ENCODE results near the gene PAQR5. TPM values are rescaled to one million over a fixed set of nuclear protein-coding genes. Genes with fewer than 3 reads are reported as not detected.
"Not testable (repeated sequence)": the region's sequence is repeated elsewhere in the genome, so short reads cannot be mapped to it uniquely, and the experiment has no call there.

Gene PAQR5
- total RNA-seq, 1 donor from 2014 or later: not detected

GRCh38 chr15:69292826-69293420 is 5.8 kb upstream of the PAQR5 start:
- no peak for DNase-seq (ENCODE audit: extremely low read depth, low read depth, low spot score)

DNA sequence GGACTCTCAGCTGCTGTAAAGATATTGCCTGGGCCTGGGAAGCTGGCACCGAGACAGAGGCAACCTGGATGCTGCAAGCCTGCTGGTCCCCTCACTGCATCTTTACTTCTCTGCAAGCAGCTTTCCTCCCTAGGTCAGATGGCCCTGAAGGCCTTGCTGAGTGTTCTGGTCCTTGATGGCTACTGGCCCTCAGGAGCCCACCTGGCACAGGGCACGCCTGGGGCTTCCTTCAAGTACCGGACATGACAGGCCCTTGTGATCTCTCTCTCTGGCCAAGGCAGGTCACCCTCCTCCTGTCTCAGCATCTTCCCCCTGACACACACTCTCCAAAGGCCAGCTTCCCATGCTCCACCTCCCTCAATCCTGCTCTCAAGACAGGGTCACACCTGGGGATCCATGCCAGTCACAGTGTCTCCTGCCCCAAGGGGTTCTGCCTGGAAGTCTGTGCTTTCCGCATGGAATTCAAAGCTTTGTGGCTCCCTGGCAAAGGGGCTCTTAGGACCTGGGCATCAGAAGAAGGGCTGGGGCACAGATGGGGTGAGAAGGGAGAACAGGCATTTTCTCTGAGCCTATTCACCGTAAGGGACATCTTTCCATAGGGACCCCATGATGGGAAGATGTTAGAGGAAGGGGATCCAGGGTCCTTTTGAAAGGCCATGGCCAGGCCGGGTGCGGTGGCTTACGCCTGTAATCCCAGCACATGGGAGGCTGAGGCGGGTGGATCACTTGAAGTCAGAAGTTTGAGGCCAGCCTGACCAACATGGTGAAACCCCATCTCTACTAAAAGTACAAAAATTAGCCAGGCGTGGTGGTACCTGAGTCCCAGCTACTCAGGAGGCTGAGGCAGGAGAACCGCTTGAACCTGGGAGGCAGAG is 4.7 kb upstream of the PAQR5 start:
- DNase-seq (ENCODE audit: extremely low read depth, low read depth, low spot score): no peak

- no peak for DNase-seq (ENCODE audit: extremely low read depth, low read depth, low spot score)
These were observed 2.1 kb upstream of the PAQR5 start for GRCh38 chr15:69296606-69297005.

GRCh38 chr15:69297642-69298353 is 914 bp upstream of the PAQR5 start:
- DNase-seq (ENCODE audit: extremely low read depth, low read depth, low spot score): no peak

DNA sequence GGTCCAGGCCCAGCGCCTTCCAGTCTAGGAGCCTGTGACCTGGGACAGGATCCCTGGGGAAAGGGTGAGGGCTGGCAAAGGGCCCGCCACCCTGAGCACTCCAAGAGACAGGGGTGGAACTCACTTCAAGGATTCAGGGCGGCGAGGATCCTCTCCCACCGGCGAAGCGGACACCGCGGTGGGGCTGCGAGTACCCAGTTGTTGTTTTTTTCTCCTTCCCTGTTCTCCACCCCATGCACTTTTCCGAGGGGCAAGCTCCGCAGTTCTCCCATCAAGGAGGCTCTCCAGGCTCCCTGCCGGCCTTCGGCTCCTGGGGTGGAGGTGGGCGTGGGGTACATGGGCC is 387 bp upstream of the PAQR5 start:
- DNase-seq (ENCODE audit: extremely low read depth, low read depth, low spot score): no peak

DNA sequence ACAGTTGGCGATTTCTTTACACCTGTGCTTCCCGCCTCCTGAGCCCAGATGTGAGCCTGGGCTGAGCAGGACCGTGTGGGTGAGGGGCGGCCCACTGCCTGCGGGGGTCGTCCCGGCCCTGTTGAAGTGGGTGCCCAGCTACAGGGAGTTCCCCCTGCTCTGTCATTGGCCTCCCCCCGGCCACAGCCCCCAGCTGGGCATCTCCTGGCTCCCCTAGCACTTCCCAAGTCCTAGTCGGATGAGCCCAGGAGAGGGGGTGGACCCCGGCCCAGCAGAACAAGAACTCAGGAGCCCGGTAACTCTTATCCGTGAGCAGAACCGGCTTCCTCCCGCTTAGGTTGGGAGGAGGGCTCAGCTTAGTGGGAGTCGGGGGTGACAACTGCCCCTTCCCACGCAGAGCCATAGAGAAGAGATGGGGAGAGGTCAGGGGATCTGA is 757 bp downstream of the PAQR5 start:
- no peak for DNase-seq (ENCODE audit: extremely low read depth, low read depth, low spot score)

- DNase-seq (ENCODE audit: extremely low read depth, low read depth, low spot score): no peak
These were observed 1.4 kb downstream of the PAQR5 start for GRCh38 chr15:69299943-69300588.

- DNase-seq (ENCODE audit: extremely low read depth, low read depth, low spot score): not testable (repeated sequence)
These were observed 2.4 kb downstream of the PAQR5 start for GRCh38 chr15:69301101-69301500.

- not testable (repeated sequence) for DNase-seq (ENCODE audit: extremely low read depth, low read depth, low spot score)
These were observed 3.4 kb downstream of the PAQR5 start for GRCh38 chr15:69302087-69302486.

- DNase-seq (ENCODE audit: extremely low read depth, low read depth, low spot score): no peak
These were observed 4.2 kb downstream of the PAQR5 start for GRCh38 chr15:69302929-69303328.

DNA sequence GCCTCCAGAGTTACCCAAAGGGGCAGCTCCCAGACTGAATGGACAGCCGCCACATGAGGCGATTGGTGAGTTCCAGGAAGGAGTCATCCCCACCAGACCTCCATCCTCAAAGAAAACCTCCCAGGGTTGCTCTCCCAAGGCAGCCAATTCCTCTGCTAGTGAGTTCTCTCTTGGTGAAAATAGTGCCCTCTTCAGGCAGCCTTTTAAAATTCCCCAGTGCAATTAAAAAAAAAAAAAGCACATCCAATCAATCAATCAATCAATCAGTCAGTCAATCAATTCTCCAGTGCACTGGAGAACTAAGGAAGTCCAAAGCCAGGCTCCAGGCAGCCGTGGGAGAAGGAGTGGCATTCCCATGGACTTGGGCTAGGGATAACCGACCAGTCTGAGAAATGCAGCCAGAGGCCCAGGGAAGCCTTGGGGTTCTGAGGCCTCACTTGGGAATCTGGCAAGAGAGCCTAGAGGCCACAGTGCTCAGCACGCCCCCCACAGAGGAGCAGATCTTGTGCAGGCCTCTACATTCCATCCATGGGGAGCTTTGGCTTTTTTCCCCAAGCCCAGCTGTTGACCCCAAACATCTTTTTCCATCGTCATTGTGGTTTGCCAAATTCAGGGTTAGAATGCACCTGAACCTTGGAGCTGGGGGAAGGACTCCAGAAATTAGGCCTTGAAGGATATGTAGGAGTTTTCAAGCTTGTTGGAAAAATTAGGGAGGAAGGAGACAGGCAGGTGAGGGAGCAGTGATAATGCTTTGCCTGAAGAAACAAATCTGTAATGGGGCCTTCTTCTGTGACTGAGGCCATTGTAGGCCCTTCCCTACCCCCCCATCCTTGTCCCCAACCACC is 4.8 kb downstream of the PAQR5 start:
- no peak for DNase-seq (ENCODE audit: extremely low read depth, low read depth, low spot score)

- no peak for DNase-seq (ENCODE audit: extremely low read depth, low read depth, low spot score)
These were observed 5.5 kb downstream of the PAQR5 start for GRCh38 chr15:69304182-69304545.

DNA sequence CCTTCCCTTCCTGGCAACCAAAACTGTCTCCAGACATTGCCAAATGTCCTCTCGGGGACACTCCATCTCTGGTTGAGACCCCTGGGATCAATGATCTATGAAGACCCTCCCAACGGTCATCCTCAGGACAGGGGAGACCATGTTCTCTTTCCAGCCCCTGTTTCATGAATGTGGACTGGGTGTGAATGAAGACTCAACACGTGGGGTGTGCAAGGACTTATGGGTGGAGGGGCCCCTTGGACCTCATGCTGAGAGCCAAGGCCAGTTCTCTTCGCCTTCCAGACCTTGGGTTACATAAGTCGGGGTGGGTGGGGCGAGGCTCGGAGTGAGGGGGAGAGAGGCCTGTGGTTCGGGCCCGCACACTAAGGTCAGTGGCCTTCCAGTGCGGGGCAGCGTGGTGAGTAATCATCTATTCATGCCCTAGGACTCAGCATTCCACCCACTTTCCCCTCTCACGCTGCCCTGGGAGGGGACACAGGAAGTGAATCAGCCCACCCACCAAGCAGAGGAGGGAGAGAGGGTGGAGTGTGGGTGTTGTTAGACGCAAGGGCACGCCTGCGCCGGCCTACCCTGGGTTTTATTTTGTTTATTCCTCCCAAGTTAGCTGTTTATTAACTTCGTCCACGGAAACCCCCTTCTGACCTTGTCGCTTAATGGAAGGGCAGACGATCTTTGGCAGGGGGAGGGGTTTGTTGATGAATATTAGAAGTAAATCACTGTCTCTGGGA is 6.7 kb downstream of the PAQR5 start:
- no peak for DNase-seq (ENCODE audit: extremely low read depth, low read depth, low spot score)

GRCh38 chr15:69305933-69306568 is 7.3 kb downstream of the PAQR5 start:
- no peak for DNase-seq (ENCODE audit: extremely low read depth, low read depth, low spot score)

DNA sequence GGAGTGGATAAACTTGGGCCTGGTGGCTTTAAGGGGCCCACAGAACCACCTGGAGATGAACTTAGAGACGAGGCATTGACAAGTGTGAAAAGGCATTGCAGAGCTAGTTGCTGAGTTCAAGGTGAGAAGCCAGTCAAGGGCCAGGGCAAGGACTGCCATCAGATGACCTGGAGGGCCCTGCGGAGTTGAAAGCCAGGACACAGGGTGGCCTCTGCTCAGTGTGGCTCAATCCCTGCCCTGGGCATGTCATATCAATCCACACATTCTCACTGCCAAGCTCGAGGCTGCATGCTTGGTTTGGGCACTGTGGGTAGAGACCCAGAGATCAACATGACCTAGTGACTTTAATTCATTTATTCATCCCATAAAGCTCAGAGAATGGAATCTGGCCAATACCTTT is 9.2 kb downstream of the PAQR5 start:
- no peak for DNase-seq (ENCODE audit: extremely low read depth, low read depth, low spot score)

- no peak for DNase-seq (ENCODE audit: extremely low read depth, low read depth, low spot score)
These were observed 10.2 kb downstream of the PAQR5 start for GRCh38 chr15:69308949-69309348.

- no peak for DNase-seq (ENCODE audit: extremely low read depth, low read depth, low spot score)
These were observed 12.6 kb downstream of the PAQR5 start for GRCh38 chr15:69311319-69311721.

DNA sequence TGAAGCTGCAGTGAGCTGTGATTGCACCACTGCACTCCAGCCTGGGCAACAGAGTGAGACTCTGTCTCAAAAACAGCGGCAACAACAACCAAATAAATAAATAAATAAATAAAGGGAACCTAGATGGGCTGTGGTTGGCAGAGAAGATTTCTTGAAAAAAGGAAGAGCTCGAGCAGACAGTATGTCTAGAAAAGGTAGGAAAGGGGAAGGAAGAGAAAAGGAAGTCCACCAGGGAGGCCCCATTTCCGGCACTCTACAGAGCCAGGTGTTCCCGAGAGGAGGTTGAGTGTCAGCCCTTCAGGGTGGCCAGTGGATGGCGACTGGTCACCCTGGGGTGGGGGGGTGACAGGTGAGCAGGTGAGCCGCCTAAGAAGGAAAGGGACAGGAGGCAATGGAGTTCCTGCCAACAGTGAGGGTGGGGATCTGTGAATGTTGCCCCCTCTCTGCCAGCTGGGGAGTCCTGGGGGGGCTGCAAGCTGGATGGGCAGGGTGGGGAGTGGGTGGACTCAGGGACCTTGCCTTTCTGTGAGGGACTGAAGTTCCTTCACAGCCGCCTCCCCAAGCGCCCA is 14.8 kb downstream of the PAQR5 start:
- DNase-seq (ENCODE audit: extremely low read depth, low read depth, low spot score): no peak

DNA sequence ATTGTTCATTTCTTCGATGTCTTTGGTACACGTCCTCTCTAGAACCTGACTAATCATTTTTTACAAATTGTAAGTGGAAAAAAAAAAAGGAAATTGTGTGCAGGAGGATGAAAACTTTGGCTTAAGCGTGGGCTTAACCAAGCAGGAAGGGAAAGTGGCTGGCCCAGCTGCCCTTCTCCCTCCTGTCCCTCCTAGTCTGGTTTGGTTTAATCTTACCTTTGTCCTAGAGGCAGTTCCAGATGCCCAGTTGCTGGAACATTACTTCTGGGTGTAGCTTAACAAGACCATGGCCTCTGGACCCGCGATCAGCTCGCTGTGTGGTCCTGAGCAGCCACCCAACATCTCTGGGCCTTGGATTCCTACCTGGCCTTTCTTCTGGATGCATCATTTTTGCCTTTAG is 15.4 kb downstream of the PAQR5 start:
- no peak for DNase-seq (ENCODE audit: extremely low read depth, low read depth, low spot score)

Measured in glomerular endothelial cell (primary cell).